LNCaP clone FGC (cell line): Measurements from ENCODE around the gene CLCA2.

Experiments
- DNase-seq: peaks from one replicate; pipeline ENCODE4 v3.0.0-alpha.2; 2011; ENCODE audit warnings: low read depth
- H3K4me3 ChIP-seq: 2 replicates; pipeline ENCODE4 v1.5.1; 2011; ENCODE audit warnings: mild to moderate bottlenecking, low read depth, low read length, control low read depth
- TF ChIP-seq, protein P1 (sequence below): IDR thresholded peaks from 2 replicates; pipeline ENCODE4 v1.5.1; 2012; ENCODE audit warnings: mild to moderate bottlenecking; ENCODE audit not compliant: control insufficient read depth, insufficient read depth; ENCODE audit errors: extremely low read depth

Gene CLCA2

DNA sequence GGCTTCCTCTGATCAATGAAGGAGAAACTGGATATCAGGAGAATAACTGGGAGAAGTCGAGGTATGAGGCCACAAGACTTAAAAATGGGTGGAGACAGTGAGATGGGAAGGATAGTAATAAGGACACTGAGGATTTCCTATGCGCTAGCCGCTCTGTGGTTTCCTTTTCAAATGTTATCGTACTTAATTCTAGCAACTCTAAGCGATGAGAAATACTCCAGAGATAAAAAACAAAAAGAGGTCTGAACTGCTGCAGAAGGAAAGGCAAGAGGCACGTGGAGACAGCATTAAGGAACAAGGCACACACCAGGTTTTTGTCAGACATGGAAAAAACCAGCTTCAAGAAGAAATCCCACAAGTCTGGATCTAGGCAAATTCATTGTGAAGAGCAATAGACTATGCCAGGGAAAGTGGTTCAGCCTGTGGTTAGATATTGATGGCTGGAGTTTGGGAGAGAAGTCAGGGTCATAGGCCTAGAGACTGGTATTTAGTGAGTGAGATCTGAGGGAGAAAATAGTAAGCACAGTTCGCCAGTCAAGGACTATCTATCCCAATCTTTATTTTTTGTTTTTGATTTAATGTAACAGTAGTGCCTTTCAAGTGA lies 5.3 kb downstream of the CLCA2 start:
- TF ChIP-seq, protein P1, sequence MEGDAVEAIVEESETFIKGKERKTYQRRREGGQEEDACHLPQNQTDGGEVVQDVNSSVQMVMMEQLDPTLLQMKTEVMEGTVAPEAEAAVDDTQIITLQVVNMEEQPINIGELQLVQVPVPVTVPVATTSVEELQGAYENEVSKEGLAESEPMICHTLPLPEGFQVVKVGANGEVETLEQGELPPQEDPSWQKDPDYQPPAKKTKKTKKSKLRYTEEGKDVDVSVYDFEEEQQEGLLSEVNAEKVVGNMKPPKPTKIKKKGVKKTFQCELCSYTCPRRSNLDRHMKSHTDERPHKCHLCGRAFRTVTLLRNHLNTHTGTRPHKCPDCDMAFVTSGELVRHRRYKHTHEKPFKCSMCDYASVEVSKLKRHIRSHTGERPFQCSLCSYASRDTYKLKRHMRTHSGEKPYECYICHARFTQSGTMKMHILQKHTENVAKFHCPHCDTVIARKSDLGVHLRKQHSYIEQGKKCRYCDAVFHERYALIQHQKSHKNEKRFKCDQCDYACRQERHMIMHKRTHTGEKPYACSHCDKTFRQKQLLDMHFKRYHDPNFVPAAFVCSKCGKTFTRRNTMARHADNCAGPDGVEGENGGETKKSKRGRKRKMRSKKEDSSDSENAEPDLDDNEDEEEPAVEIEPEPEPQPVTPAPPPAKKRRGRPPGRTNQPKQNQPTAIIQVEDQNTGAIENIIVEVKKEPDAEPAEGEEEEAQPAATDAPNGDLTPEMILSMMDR, result no peak
- no peak for DNase-seq
- no peak overlapping the region for H3K4me3 ChIP-seq

- DNase-seq, result no peak
- no peak overlapping the region for H3K4me3 ChIP-seq
- TF ChIP-seq, protein P1, result no peak
Observed at GRCh38 chr1:86429835-86430234, 5.9 kb downstream of the CLCA2 start.

DNA sequence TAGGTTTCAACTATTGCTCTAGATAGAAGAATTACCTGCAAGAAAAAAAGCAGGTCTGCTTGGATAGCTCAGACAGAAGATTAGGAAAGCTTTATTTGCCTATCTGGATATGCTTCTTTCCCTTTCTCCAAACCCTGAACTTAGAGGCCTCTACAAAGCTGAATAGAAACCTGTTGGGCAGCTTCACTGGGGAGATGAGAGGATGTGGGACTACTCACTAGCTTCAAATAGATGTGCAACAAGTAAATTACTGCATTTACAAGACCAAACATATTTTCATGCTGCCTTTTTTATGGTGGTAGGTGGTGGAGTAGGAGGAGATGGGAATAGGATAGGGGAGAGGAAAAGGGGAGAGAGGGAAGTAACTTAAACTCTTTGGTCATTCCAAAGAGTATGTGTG lies 6.4 kb downstream of the CLCA2 start:
- TF ChIP-seq, protein P1, result no peak
- no peak overlapping the region for H3K4me3 ChIP-seq
- peak; percentile 34 for DNase-seq

- TF ChIP-seq, protein P1, result no peak
- DNase-seq, result peak; percentile 96
- no peak overlapping the region for H3K4me3 ChIP-seq
Observed at GRCh38 chr1:86434059-86434458, 10.1 kb downstream of the CLCA2 start.

- no peak overlapping the region for H3K4me3 ChIP-seq
- TF ChIP-seq, protein P1, result no peak
- peak; percentile 72 for DNase-seq
Observed at GRCh38 chr1:86435327-86435726, 11.4 kb downstream of the CLCA2 start.

DNA sequence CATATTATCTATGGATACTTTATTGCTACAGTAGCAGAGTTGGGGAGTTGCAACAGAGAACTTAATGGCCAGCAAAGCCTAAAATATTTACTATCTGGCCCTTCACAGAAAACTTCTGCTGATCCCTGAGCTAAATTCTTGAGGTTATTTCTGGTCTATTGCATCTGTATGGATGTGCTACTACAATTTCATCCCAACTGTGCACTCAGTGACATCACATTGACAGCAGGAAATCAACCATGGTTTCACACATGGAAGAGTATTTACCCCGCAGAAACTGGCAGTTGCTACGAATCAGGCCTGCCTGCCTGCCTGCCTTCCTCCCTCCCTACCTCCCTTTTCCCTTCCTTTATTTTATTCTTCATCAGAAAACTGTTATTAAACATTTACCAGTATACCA lies 12.1 kb downstream of the CLCA2 start:
- H3K4me3 ChIP-seq, result no peak overlapping the region
- no peak for DNase-seq
- TF ChIP-seq, protein P1, result no peak

DNA sequence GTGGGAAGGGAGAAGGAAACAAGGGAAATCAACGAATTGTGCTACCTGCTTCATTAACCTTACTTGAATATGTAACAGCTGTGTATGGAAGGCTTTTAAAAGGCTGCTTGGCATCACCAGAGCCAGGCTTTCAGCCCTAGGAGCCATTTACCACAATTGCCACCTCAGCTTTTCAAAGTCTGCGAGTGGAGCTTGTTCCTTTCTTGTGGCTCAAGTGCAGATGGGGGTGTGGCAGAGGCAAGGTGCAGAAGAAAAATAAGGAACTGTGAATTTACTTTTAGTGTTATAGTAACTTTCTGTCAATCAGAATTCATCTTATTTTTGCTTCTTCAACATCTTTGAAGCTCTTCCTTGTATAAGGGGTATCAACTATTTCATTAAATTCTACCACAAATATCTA lies 17.6 kb downstream of the CLCA2 start:
- TF ChIP-seq, protein P1, result no peak
- no peak for DNase-seq

More for the DNA sequence above, 17.6 kb downstream of the CLCA2 start:
- H3K4me3 ChIP-seq, result no peak overlapping the region
